ENCODE results near the gene ITGB5. TPM values are rescaled to one million over a fixed set of nuclear protein-coding genes. Genes with fewer than 3 reads are reported as not detected.

The ITGB5 gene
- total RNA-seq, 1 donor from 2014 or later, result not detected

- peak overlapping the region; percentile 61 for H3K4me3 Mint-ChIP-seq
- ATAC-seq (ENCODE audit: low read depth), result peak; percentile 30
- intact Hi-C loops (cut with micrococcal nuclease), result no loop called here
- H3K36me3 Mint-ChIP-seq (ENCODE audit: low read depth), result no peaks in the 10 kb centered on the region
- H3K9me3 Mint-ChIP-seq, result no peaks in the 10 kb centered on the region
- no peak overlapping the region for H3K27ac Mint-ChIP-seq
- no peak for TF ChIP-seq CTCF (IDR thresholded peaks at IDR 0.05)
- peak; percentile 17 for DNase-seq
- peaks cover 57% of the 10 kb centered on the region for H3K27me3 Mint-ChIP-seq
- CTCF ChIA-PET, result no interaction called here
- peaks cover 6% of the 10 kb centered on the region for H3K4me1 Mint-ChIP-seq
- POLR2A ChIA-PET, result no interaction called here
These were observed 753 bp downstream of the ITGB5 start for GRCh38 chr3:124886168-124887056.

GRCh38 chr3:124885466-124886167 lies 1.5 kb downstream of the ITGB5 start:
- Mint-ChIP-seq H3K36me3 (ENCODE audit: low read depth) (no peaks in the 10 kb centered on the region), H3K4me3 (peak overlapping the region; percentile 61), H3K27me3 (peaks cover 57% of the 10 kb centered on the region), H3K9me3 (no peaks in the 10 kb centered on the region), H3K27ac (no peak overlapping the region), H3K4me1 (peaks cover 6% of the 10 kb centered on the region)
- intact Hi-C loops (cut with micrococcal nuclease), result no loop called here
- CTCF ChIA-PET, result no interaction called here
- POLR2A ChIA-PET, result no interaction called here
- DNase-seq, result no peak
- no peak for ATAC-seq (ENCODE audit: low read depth)
- no peak for TF ChIP-seq CTCF (IDR thresholded peaks at IDR 0.05)

- peaks cover 51% of the 10 kb centered on the region for H3K27me3 Mint-ChIP-seq
These were observed 2.6 kb downstream of the ITGB5 start for GRCh38 chr3:124884474-124885101.

GRCh38 chr3:124883766-124884473 lies 3.2 kb downstream of the ITGB5 start:
- Mint-ChIP-seq H3K9me3 (no peaks in the 10 kb centered on the region), H3K4me3 (no peak overlapping the region), H3K27ac (no peak overlapping the region), H3K36me3 (ENCODE audit: low read depth) (no peaks in the 10 kb centered on the region), H3K27me3 (peaks cover 55% of the 10 kb centered on the region), H3K4me1 (peaks cover 6% of the 10 kb centered on the region)
- ATAC-seq (ENCODE audit: low read depth) (no peak), DNase-seq (no peak)
- POLR2A ChIA-PET, result no interaction called here
- intact Hi-C loops (cut with micrococcal nuclease), result no loop called here
- CTCF ChIA-PET, result no interaction called here
- TF ChIP-seq CTCF (IDR thresholded peaks at IDR 0.05), result no peak

More at GRCh38 chr3:124884474-124885101, 2.6 kb downstream of the ITGB5 start:
- no peak for ATAC-seq (ENCODE audit: low read depth)
- peaks cover 6% of the 10 kb centered on the region for H3K4me1 Mint-ChIP-seq
- no peaks in the 10 kb centered on the region for H3K9me3 Mint-ChIP-seq
- CTCF ChIA-PET, result no interaction called here
- H3K4me3 Mint-ChIP-seq, result no peak overlapping the region
- intact Hi-C loops (cut with micrococcal nuclease), result no loop called here
- H3K27ac Mint-ChIP-seq, result no peak overlapping the region
- POLR2A ChIA-PET, result no interaction called here
- no peak for TF ChIP-seq CTCF (IDR thresholded peaks at IDR 0.05)
- no peak for DNase-seq
- H3K36me3 Mint-ChIP-seq (ENCODE audit: low read depth), result no peaks in the 10 kb centered on the region
